Measurements from ENCODE around the gene FKBP9.

GRCh38 chr7:33044986-33045385, 87.7 kb downstream of the FKBP9 start:
- TF ChIP-seq CTCF (IDR thresholded peaks at IDR 0.05; ENCODE audit: poor library complexity, severe bottlenecking) = no peak
- no peak for TF ChIP-seq EZH2 (IDR thresholded peaks at IDR 0.05; ENCODE audit: borderline replicate concordance, insufficient read depth, low read length, poor library complexity, severe bottlenecking)
- TF ChIP-seq POLR2AphosphoS5 (IDR thresholded peaks at IDR 0.05) = no peak

Measured in neural cell (in vitro differentiated cells).